Adipocyte (in vitro differentiated cells): ENCODE data around the gene NCOA1.

ENCODE experiments used
- DNase-seq: peaks from one replicate; pipeline ENCODE4 v3.0.0-alpha.2; 2015; ENCODE audit warnings: low read depth
- H3K27me3 ChIP-seq: replicated peaks from 2 replicates; pipeline ENCODE4 v1.7.0; 2013; ENCODE audit warnings: mild to moderate bottlenecking, low read length, moderate library complexity; ENCODE audit not compliant: control insufficient read depth, insufficient read depth
- H3K36me3 ChIP-seq: 2 replicates; pipeline ENCODE4 v1.7.0; 2013; ENCODE audit warnings: low read length, mild to moderate bottlenecking, moderate library complexity; ENCODE audit not compliant: control insufficient read depth, insufficient read depth, severe bottlenecking
- H3K4me1 ChIP-seq: 2 replicates; pipeline ENCODE4 v1.7.0; 2013; ENCODE audit warnings: mild to moderate bottlenecking, low read length, moderate library complexity; ENCODE audit not compliant: control insufficient read depth, insufficient read depth
- H3K4me3 ChIP-seq: 2 replicates; pipeline ENCODE4 v1.7.0; 2013; ENCODE audit warnings: mild to moderate bottlenecking, low read length, moderate library complexity
- H3K9ac ChIP-seq: 2 replicates; pipeline ENCODE4 v1.7.0; 2013; ENCODE audit warnings: mild to moderate bottlenecking, low read length, moderate library complexity
- H3K9me3 ChIP-seq: 2 replicates; pipeline ENCODE4 v1.7.0; 2013; ENCODE audit warnings: mild to moderate bottlenecking, low read length, moderate library complexity; ENCODE audit not compliant: control insufficient read depth

The NCOA1 gene

DNA sequence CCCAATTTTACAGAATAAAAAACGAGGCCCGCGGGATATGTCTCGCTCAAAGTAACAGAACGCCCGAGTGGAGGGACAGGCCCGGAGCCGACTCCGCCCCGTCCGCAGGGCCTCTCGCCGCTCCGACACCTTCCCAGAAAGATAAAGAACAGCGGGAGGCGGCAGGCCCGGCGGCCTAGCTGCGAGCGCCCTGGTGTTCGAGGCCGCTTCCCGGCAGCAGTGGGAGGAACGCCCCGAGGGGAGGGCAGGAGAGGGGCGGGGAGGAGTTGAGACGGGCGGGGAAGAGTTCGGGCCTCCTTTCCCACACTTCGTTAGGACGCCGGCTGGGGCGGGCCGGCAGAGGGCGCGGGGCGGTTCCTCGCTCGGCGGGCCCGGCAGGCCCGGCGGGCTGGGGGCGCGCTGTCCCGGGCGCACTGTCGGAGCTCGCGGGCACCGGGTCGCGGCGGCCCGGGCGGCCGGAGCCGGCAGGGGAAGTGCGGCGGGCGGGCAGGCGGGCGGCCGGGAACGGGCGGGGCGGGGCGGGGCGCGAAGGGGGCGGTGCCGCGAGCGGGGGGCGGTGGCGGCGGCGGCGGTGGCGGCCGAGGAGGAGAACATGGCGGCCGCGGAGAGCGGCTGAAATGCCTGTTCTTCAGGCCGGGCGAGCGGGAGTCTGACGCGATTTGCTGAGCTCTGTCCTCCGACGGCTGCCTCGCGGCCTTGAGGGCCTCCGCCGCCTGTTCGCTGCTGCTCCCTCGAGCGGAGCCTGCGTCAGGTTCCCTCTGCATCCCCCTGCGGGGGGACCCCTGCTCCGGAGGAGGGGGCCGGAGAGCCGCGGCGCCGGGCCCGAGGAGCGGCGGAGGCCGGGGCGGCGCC lies at the start of gene NCOA1:
TSS of gene NCOA1 (plus strand) at position 565 of the 852 bp plus-strand sequence. CDS start 167,424 bp downstream, outside the sequence.
- Histone ChIP-seq H3K9ac (peak within 1 kb of the TSS; percentile 91), H3K27me3 (no peaks in the 10 kb centered on the region), H3K36me3 (no peaks in the 10 kb centered on the region), H3K4me3 (peak within 1 kb of the TSS; percentile 87), H3K4me1 (peaks cover 22% of the 10 kb centered on the region), H3K9me3 (no peaks in the 10 kb centered on the region)
- peak; percentile 95 for DNase-seq

DNA sequence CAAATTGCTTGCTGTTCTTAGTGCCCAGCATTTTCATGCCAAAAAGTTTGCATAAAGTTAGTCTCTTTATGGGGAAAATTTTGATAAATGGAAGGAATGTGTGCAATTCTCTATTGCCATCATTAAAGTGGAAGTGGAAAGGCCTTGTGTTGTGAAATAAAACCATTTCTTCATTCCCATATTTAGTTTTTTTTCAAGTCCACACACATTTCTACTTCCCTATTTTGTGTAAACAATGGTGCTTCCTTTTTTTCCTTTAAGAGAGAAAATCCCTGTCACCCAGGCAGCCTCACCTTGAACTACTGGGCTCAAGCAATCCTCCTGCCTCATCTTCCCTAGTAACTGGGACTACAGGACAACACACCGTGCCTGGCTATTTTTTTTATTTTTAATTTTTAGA lies 42.3 kb upstream of the NCOA1 start:
- H3K4me3 ChIP-seq: no peak overlapping the region
- DNase-seq: no peak
- H3K9ac ChIP-seq: no peak overlapping the region
- H3K27me3 ChIP-seq: no peaks in the 10 kb centered on the region
- peaks cover 14% of the 10 kb centered on the region for H3K4me1 ChIP-seq
- H3K36me3 ChIP-seq: no peaks in the 10 kb centered on the region
- H3K9me3 ChIP-seq: peaks cover 20% of the 10 kb centered on the region

GRCh38 chr2:24449344-24449743 lies 41.7 kb upstream of the NCOA1 start:
- H3K27me3 ChIP-seq: no peaks in the 10 kb centered on the region
- H3K4me1 ChIP-seq: peaks cover 17% of the 10 kb centered on the region
- H3K36me3 ChIP-seq: no peaks in the 10 kb centered on the region
- H3K9ac ChIP-seq: no peak overlapping the region
- peaks cover 20% of the 10 kb centered on the region for H3K9me3 ChIP-seq
- no peak overlapping the region for H3K4me3 ChIP-seq
- DNase-seq: no peak

DNA sequence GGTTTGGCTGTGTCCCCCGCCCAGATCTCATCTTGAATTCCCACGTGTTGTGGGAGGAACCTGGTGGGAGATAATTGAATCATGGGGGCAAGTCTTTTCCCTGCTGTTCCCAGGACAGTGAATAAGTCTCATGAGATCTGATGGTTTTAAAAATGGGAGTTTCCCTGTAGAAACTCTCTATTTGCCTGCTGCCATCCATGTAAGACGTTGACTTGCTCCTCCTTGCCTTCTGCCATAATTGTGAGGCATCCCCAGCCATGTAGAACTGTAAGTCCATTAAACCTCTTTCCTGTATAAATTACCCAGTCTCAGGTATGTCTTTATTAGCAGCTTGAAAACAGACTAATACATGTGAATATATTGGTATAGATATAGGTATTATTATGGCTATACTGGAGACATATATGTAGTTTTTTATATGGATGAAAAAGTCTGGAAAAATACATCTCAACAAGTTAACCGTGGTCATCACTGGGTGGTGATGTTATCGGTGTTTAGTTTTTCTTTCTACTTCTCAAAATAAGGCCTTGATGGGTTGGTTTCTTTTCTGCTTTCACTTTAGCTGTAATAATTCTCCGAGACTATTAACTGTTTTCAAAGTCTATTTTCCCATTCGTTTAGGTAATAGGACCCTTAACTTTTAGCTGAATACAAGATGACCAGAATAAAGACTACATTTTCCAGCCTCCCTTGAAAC lies 39.1 kb upstream of the NCOA1 start:
- Histone ChIP-seq H3K9me3 (peaks cover 20% of the 10 kb centered on the region), H3K4me1 (peaks cover 24% of the 10 kb centered on the region), H3K27me3 (no peaks in the 10 kb centered on the region), H3K36me3 (no peaks in the 10 kb centered on the region), H3K4me3 (peak overlapping the region; percentile 10), H3K9ac (no peak overlapping the region)
- DNase-seq: no peak

DNA sequence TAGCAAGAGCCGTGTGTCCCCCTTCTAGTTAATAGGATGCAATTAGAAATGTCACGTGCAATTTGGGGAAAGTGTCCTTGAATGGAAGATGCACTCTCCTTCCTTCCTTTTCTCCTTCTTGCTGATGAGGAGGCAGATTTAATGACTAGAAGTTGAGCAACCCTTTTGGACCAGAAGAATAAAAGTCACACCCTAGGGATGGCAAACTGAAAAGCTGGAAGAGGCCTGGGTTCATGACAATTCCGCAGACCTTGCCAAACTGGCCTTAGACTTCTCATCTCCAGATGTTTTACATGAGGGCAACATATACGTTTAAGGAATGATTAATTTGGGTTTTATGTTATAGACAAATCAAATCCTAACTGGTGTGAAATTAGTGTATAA lies 38.6 kb upstream of the NCOA1 start:
- no peak for DNase-seq
- H3K27me3 ChIP-seq: no peaks in the 10 kb centered on the region

DNA sequence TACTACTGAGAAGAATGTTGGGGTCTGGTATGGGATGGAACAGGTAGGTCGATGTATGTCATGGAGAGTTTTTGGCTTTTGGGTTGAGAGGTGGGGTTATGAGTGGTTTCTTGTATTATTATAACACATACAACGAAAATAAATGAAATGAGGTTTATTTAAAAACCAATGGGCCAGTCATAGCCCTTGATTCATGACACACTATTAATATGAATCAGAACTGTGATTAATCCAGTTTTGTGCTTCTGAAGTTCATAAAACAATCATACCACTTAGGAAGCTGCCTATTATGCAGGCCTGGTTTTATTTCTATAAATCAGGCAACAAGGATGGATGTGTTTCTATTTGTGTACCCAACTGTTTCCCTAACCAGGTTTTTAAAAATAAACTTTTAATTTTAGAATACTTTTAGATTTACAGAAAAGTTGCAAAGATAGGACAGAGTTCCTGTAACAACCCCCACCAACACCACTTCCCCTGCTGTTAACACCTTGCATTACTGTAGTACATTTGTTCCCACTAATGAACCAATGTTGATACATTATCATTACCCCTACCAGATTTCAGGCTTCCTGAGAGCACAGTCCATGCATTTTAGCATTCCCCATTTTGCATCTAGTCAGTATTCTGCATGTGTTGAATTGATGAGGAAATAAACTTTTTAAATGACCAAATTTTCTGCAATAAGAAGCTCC lies 37.5 kb upstream of the NCOA1 start:
- Histone ChIP-seq H3K9me3 (peaks cover 18% of the 10 kb centered on the region), H3K27me3 (no peaks in the 10 kb centered on the region), H3K4me1 (peaks cover 26% of the 10 kb centered on the region), H3K36me3 (no peaks in the 10 kb centered on the region), H3K4me3 (peak overlapping the region; percentile 74), H3K9ac (peak overlapping the region; percentile 59)
- DNase-seq: no peak

More for the DNA sequence above, 38.6 kb upstream of the NCOA1 start:
- Histone ChIP-seq H3K36me3 (no peaks in the 10 kb centered on the region), H3K4me1 (peaks cover 26% of the 10 kb centered on the region), H3K9me3 (peaks cover 20% of the 10 kb centered on the region), H3K4me3 (peak overlapping the region; percentile 10), H3K9ac (no peak overlapping the region)

DNA sequence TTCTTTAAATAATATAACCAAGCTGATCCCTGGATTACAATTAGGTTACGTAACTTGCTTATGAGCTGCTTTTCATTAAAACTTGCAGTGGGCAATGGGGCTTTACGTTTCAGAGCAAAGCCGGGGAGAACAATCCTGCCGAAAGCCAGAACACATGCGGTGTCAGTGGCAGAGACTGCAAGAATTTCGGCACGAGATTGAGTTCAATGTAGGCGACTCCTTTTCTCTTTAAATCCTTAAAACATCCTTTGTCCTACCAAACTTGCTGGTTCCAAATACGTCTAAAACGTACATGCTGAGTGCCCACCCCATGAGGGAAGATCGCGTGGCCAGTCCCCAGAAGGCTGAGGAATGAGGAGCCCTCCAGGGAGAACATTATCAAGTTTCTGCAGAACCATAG lies 36.8 kb upstream of the NCOA1 start:
- DNase-seq: peak; percentile 88
- peaks cover 10% of the 10 kb centered on the region for H3K9me3 ChIP-seq
- no peaks in the 10 kb centered on the region for H3K27me3 ChIP-seq
- peak overlapping the region; percentile 74 for H3K4me3 ChIP-seq
- H3K9ac ChIP-seq: peak overlapping the region; percentile 59
- H3K4me1 ChIP-seq: peaks cover 26% of the 10 kb centered on the region
- no peaks in the 10 kb centered on the region for H3K36me3 ChIP-seq

DNA sequence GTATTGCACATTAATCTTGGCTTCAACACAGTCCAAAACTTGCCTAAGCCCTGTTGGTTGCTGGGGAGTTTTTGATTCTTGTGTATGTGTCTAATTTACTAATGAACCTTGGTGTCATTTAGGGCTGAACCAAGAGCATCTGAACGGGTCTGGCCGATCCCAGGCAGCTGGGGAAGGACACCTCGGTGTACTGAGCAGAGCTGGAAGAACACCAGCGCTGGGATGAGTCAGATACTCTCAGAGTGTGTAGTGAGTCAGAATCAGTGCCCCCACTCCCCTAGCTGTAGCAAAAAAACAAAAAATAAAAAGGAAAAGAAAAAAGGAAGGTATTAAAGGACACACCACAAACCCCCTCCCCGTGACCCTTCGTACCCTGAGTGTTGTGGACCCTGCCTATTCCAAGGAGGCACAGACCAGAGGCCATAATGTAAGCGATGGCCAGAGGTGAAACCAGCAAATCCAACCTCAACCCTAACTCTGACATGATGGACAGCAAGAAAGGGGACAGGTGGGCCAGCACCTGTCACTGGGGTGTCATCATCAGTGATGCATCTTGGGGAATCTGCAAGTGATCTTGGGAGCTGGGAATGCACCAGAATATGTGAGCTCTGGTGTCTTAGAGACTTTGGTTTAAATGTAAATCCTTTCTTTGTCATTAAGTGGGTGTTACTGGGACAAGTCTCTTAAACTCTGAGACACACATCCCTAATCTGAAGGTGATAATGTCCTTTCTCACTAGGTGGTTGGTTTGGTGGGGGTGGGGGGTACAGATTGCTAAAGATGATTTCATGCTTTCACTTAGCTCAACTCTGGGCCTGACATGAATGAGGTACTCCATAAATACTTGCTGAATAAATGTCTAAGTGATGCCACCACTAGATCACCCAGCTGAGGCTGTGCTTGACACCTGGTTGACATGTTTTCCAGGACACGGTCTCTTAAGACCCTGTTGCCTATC lies 34.2 kb upstream of the NCOA1 start:
- peak; percentile 88 for DNase-seq
- H3K9me3 ChIP-seq: no peaks in the 10 kb centered on the region
- H3K4me3 ChIP-seq: no peak overlapping the region
- no peaks in the 10 kb centered on the region for H3K27me3 ChIP-seq
- no peak overlapping the region for H3K9ac ChIP-seq
- peaks cover 26% of the 10 kb centered on the region for H3K4me1 ChIP-seq
- no peaks in the 10 kb centered on the region for H3K36me3 ChIP-seq

- DNase-seq: no peak
- Histone ChIP-seq H3K4me1 (peaks cover 22% of the 10 kb centered on the region), H3K27me3 (no peaks in the 10 kb centered on the region), H3K4me3 (no peak overlapping the region), H3K36me3 (no peaks in the 10 kb centered on the region), H3K9ac (no peak overlapping the region), H3K9me3 (no peaks in the 10 kb centered on the region)
These were observed 33.2 kb upstream of the NCOA1 start for GRCh38 chr2:24457696-24458386.
